Stimulated activated CD8-positive, alpha-beta memory T cell treated with anti-CD3 and anti-CD28 coated beads, Interleukin-12 subunit alpha, Interleukin-12 subunit beta, amount 100 ng/mL, for 4 hours (primary cell): Measurements from ENCODE around the gene ME3.

Experiments
- DNase-seq: peaks from one replicate; pipeline ENCODE4 v3.0.0-alpha.2; 2020; ENCODE audit warnings: low read depth

ME3 gene

DNA sequence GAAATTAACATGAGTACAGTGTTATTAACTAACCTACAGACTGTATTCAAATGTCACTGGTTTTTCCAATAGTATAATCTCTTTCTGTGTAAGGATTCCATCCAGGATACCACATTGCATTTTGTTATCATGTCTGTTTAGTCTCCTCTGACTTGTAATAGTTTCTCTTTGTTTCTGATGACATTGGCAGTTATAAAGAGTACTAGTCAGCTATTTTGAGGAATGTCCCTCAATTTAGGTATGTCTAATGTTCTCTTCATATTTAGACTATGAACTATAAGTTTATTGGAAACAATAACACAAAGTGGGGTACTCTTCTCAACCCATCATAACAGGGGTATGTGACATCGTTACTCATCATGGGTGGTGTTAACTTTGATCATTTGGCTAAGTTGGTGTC is 20.3 kb upstream of the ME3 start:
- DNase-seq = no peak

DNA sequence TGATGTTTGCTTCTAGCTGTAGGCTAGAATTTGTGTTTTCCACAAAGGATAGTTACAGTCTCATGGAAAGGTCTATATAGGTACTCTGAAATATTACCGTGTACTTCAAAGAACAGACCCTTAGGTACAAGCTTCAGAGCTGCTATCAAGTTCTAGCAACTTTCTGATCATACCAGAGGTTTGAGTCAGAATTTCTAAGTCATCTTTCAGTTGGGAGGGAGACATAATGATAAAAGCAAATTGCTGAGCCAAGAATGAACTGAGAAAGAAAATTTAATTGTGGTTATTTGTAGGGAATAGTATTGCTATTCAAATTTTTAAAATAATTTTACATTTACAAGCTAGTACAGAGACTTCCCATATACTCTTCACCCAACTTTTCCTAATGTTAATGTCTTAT is 19.9 kb upstream of the ME3 start:
- no peak for DNase-seq

DNA sequence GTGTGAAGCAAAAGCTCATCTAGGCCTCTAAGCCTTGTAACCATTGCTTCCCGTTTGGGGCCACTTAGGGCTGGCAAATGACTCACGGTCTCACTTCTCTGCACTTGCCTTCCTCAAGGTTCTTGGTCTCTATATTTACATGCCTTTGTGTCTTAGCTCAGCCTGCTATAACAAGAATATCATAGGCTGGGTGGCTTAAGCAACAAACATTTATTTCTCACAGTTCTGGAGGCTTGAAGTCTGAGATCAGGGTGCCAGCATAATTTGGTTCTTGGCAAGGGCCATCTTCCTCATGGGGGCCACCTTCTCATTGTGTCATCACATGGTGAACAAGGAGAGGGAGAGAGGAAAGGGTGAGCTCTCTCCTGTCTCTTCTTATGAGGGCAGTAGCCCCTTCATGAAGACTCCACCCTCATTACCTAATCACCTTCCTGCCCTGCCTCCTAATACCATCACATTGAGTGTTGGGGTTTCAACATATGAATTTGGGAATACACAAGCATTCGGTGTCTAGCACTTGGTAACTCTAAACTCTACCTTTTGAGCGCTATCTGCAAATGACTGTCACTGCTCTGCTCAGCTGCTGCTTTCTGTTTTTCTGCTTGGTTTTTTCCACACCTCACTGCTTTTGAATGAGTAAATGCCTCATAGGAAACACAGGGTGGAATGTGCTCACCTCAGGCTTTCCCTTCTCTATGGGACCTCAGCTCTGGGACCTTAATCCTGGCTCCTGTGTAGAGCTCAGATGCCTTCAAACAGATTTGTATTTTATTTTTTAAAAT is 16.2 kb upstream of the ME3 start:
- DNase-seq = no peak

DNA sequence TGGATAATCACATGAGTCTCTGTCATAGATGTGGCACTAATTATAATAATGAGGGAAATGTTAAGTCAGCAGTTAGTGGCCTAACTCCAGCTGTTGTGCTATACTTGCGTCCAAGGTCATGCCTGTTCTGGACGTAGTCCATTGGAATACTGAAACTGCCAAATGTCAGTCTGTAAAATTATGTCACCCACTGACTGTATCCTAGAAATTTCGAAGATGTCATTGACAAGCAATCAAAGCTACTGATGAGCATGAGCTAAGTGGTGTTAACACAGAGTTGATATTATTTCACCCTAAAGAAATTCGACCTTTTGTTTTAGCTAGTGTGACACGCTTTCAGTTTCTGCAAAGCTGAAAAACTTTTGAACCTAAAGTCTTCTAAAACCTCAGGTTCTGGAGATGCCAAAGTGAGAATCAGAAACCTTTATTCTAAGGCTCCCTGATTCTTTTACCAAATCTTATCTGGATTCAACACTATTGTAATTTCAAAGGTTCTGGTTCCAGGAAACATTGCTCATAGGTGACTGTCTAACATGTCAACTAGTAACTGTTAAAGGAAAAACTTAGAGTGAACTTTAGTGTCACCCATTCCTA is 14.9 kb upstream of the ME3 start:
- no peak for DNase-seq

DNA sequence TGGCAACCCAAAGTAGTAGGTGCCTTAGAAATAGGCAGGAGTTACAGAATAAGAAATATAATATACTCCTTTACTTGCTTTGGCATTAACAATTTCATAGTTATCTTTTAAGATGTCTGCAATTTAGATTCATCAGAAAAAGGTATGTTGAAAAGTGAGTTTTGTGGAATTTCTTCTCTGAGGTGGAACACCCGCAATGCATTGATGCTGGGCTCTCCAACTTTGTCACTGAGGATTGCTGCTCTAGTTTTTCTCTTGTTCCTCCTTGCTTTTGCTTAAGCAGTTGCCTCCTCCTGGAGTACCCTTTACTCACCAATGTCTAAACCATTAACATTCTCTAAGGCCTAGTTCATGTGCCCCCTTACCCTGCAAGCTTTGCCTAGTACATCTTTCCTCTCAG is 14.1 kb upstream of the ME3 start:
- no peak for DNase-seq

DNA sequence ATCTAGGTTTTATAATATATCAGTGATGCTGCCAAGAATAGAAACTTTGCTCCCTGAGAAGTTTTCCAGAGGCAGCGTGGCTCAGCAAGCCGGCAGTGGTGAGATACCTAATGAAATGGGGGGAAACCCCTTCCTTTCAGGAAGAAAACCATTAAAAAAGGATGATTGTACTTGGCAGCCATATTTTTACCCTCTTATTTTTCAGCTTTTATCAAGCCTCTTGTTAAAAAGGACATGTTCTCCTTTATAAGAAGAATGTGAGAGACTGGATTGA is 9.0 kb upstream of the ME3 start:
- no peak for DNase-seq

DNA sequence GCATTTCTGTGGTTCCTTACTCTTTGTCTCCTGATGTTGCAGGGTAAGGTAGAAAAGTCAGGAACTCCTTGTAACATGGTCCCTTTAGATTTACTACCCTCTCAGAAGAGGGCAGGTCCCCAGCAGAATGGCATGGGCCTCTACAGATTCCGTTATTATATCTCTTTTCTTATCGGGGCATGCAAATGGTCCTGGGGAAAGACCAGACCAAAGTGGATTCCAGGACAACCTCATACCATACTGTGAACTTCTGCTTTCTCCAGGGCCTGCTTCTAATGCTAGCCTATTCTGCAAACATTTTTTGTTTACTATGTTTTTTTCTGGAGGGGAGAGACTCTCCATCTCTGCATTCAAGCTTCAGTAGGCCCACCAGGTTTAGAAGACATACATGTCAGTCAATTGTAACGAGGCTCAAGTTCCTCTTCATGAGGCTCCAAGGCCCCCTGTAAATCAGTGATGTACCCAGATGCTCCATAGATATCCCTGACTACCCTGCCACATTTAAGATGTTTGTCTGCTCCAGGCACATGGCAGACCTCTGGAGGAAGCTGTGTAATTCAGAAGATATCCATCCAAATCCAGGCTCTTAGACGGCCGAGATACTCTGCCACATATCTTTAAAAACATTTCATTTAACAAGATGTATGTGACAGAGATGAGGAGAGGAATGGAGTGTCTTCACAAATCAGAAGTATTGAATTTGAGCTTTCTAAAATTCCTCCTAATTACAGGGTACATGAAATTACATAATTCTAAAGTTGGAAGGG is 8.5 kb upstream of the ME3 start:
- no peak for DNase-seq

DNA sequence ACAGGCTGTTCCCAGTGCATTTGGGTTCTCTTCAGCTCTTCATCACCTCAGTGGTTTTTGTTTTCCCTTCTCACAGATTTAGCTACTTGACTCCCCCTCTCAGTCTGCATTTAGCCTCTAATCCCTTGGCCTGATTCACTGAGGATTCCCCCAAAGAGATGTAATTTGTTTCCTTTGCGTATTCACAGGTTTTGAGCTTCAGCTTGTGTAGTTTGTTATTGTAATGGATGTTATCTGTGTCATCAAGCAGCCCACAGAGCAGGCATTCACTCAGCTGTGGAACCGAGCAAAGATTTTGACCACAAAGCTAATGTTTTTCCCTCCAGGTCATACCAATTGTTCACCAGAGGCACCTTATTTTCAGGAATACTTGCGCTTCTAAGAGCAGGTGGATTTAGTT is 6.4 kb upstream of the ME3 start:
- DNase-seq = no peak

DNA sequence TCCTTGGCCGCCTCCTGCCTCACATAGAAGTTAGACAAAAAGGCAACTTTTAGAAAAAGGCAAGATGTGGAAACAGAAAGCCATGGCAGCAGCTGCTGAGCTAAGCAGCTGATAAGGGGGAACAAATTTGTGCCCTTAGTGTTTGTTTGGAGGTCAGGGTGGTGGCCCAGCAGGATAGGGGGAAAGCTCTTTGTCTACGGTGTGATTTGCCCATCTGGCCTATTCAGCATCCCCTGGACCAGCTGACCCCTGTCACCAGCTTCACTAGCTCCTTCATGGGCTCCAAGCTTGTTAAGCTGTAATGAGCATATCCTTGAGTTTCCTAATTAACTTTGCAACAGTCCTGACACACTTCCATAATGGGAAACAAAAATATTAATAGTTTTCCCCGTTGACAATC is 5.9 kb upstream of the ME3 start:
- no peak for DNase-seq

DNA sequence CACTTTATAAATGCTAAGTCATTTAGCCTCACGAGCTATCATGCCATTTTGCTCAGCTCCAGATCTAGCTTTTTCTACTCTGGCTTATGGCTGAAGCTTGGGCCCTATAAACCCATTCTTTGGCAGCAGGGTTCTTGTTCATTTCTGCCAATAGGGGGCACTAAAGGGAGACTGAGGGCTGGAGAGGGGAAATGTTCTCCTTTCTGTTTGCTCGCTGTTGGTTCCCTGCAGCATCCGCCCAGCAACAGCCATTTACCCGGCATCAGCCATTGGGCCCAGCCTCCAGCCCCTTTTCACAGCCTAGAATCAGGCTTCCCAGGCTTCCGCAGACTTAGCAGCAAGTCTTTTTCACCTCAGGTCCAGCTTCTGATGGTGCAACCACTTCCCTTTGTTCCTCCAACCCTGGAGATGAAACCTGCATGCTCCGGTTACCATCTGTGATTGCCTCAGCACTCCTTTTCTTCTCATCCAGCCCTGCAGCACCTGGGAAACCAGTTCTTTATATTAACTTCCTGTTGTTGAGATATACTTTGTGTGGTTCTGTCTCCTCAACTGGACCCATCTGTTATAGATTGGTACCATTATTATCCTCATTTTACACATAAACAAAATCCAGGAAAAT is 4.2 kb upstream of the ME3 start:
- no peak for DNase-seq

DNA sequence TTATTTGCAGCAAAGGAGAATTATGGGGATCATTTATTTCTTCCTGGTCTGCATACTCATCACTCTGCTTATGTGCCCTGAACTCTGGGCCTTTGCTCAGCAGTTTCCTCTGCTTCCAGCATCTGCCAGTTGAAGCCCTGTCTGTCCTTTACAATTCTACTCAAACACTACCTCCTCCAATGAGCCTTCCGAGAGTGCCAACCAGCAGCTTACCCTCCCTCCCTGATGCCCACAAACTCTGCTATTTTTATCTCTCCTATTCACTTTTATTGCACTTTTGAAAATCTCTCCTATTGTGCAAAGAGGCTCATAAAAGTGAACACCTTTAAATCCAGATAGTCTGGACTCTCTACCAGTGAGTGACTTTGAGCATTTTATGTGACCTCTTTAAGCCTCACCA is 3.6 kb upstream of the ME3 start:
- DNase-seq = no peak

DNA sequence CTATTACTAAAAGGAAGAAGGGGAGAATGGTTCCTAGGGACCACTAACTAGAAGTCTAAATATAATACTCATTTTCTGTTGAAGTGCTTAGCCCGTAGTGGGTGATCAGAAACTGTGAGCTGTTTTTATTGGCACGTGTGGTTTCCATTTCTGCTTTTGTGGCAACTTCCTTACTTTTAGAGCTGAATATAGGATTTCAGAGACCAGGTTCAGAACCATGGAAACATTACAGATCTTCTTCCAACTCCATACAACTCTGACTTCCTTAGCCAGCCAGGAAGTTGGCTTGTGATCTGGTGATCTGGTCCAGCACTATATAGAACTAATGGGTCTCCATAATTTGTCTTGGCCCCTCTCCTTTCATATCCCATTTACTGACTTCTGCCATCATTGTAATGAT is 2.6 kb upstream of the ME3 start:
- DNase-seq = no peak

DNA sequence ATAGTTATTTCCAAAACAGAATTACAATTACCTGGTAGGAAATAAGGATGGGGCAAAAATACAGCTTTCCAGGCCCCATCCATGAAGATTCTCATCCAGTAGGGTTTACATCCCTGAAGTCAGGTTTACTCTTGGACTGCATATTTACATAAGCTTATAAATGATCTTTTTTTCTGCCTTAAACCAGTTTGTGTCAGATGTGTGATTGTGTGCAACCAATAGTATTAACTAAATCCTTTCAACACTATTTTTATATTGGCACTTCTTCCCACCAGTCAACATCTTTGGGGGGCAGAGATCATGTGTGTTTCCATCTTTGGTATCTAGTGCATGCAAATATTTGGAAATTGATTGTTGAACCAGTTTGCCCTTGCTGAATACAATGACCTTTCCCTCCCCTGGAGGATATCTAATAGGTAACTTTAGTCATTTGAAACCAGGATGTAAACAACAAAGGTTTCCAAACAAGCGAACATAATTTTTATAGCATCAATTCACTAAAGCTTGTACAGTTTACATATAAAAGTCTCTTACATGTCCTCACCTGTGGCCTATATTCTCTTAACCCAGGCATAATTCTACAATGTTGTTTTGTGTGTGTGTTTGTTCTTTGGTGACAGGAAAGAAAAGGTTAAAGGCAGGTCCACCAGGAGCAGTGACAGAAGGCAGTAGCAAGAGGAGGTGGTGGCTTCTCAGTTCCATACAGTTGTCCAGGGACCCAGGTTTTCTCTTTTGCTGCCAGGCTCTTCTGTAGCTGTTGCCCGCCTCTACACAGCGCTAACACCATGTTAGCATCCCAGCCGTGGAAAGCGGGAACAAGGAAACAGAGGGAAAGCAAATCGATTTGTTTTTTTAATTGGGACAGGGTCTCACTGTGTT is 1.7 kb upstream of the ME3 start:
- DNase-seq = no peak

DNA sequence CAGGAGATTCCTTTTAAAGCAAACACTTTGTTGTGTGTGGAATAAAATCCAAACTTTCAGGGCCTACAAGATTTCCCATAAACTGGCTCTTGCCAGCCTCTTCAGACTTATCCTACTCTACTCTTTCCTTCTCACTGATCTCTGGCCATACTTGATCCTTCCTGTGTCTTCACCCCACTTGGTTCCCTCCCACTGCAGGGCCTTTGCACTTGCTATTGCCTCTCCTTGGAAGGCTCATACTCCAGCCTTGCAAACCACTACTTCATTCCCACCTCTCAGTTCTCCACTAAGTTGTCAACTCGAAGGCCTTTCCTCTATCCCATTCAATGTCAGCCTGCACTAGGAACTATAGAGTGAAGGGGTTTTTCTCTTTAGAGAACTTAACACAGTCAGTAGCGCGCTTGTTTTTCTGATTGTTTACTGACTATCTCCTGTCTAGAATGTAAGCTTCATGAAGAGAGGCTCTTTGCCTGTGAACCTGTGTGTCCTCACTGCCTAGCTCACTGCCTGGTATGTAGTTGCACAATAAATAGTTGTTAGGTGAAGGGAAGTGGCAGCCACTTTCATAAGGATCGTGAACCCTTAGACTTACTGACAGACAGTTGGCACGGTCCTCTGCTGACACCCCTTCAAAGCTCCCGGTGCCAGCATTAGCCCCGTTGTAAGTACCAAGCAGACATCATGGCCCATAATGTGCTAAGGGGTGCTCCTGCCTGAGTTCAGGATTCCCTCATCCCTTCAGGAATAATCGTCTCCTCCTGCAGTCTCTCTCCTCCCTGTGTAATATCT is 833 bp upstream of the ME3 start:
- no peak for DNase-seq

DNA sequence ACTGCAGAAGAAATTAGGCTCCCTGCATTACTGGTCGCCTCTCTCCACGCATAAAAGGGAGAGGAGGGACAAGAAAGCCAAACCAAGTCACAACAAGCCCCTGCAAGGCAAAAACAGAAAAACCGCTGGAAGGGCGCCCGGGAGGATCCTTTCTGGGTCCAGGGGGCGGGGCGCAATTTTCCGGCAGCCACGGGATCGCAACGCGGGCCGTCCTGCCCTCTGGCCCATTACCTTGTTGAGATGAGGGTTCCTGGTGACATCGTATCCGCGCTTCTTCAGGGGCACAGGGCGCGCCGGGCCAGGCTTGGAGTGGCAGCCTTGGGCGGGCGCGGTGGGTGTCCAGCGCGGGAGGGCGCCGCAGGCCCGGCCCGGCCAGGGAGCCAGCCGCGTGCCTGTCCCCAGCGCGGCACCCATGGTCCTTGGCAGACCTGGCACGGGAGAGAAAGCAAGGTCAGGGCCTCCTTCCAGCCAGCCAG is 847 bp downstream of the ME3 start:
- DNase-seq = no peak

DNA sequence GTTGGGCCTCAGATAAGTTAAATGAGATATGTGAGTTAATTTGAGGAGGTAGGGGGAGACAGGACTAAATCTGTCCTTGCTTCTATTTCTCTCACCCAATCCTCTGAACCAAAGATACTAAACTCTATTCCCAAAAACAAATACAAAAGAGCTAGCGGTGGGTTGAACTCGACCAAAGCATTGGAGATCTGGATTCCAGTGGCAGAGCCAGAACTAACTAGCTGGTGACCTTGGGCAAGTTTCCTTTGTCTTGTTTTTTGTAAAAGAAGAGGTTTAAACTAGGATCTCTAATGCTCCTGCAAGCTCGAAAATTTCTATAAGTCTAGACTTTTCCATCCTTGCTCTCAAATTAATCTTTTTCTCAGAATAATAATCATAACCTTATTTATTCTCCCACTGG is 1.5 kb downstream of the ME3 start:
- no peak for DNase-seq

DNA sequence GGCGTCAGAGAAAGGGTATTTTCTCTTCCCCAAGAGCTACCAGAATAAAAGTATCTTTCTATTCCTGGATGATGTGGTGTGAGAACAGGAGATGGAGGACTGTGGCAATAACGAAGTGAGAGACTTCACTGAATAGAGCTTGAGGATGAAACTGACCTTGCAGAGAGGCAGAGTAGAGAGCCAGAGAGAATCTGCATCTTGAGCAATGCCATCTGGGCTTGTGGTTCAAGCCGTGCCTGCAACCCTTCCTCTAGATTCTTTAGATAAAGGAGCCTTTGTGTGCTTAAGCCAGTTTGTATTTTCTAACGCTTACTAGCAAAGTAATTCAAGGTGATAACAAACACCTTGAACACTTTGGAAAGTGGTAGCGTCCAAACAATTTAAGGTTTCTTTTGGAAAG is 2.2 kb downstream of the ME3 start:
- DNase-seq = no peak

DNA sequence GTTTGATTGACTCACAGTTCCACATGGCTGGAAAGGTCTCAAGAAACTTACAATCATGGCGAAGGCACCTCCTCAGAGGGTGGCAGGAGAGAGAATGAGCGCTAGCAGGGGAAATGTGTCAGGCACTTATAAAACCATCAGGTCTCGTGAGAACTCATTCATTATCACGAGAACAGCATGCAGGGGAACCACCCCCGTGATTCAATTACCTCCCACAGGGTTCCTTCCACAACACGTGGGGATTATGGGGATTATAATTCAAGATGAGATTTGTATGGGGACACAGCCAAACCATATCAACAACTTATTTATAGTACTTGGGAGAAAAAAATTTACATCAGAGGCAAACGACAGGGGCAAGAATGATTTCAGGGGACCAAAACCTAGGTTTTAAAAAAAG is 3.0 kb downstream of the ME3 start:
- no peak for DNase-seq

DNA sequence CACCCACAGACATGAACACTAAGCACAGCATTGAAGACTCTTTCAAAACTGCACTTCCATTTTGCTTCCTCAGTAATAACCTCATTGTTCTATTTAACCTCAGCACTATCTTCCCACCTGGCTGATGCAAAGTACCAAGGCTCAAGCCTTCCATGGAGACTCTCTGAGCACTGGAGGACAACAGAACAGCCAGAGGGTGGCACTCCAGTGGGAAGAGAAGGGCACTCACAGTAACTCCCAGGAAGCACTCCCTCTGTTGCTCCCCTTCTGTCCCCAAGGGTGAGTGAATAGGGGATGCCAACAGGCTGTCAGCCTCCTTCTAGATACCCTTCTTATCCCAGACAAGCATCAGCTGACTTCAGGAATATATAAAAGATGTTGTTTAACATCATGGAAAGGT is 3.5 kb downstream of the ME3 start:
- DNase-seq = no peak

DNA sequence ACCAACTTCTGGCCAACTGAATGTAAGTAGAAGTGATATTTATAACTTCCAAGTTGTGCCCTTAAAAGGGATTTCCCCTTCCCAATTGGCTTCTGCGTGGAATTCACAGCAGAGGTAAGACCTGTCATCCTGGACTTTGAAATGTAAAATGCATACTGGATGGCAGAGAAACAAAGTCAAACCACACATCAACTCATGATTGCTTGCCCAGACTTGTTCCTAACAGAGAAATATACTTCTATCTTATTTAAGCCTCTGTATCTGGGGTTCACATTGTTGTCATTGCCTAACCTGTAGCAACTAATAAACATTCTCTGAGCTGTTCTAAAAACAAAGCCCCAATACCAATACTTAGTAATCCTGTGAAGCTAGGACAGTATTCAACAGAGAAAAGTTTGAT is 6.2 kb downstream of the ME3 start:
- no peak for DNase-seq

DNA sequence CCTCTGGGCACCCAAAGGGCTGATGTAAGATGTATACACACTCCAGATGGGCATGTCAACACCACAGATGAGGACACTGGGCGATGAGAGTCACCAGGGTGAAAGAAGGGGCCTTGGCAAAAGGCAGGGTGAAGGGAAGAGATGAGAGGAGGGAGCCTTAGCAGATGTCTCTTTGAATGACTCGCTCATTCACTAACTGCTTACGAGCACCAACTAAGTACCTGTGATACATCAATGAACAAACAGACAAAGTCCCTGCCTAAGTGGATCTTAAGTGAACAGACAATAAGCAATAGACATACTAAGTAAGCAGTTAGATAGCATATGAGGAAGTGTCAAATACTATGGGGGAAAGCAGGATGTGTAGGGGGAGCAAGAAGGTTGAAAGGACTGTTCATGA is 7.5 kb downstream of the ME3 start:
- no peak for DNase-seq
